H1 (cell line): ENCODE measurements around the gene GCSAM. TPM values are rescaled to one million over a fixed set of nuclear protein-coding genes. Genes with fewer than 3 reads are reported as not detected.

Source experiments
- CTCF ChIA-PET: fragments of 300-600 bp; sonication (Branson Sonifier 250); formaldehyde crosslinking; loops from one replicate; lab custom pipeline; 2021; ENCODE audit not compliant: partially characterized antibody; lab: Charles Lee
- POLR2A ChIA-PET: fragments of 300-600 bp; sonication (Branson Sonifier 250); formaldehyde crosslinking; loops from one replicate; lab custom pipeline; 2021; ENCODE audit warnings: inconsistent platforms; ENCODE audit not compliant: partially characterized antibody; lab: Charles Lee
- DNase-seq, 2 experiments: peaks; one replicate each; pipeline versions ENCODE4 v3.0.0 to v3.0.0-alpha.2; 2010 to 2022; ENCODE audit warnings: low spot score in 2 of 2, low read depth in 1 of 2, mixed read lengths in 1 of 2
- FAIRE-seq: peaks from 2 replicates; lab custom pipeline; 2011; peaks lifted over from hg19 to GRCh38; lab: Jason Lieb, UNC
- H2AFZ ChIP-seq: 2 replicates; pipeline ENCODE4 v1.8.1; 2012; ENCODE audit warnings: low read length, inconsistent platforms
- H2AK5ac ChIP-seq: 2 replicates; pipeline ENCODE4 v1.6.1; 2013; ENCODE audit warnings: low read depth, low read length
- H2BK120ac ChIP-seq: replicated peaks from 2 replicates; pipeline ENCODE3; 2013; ENCODE audit warnings: low read depth, low read length, inconsistent platforms
- H2BK12ac ChIP-seq: 2 replicates; pipeline ENCODE4 v1.6.1; 2013; ENCODE audit warnings: low read depth, low read length
- H2BK15ac ChIP-seq: 2 replicates; pipeline ENCODE4 v1.6.1; 2013; ENCODE audit warnings: low read length
- H2BK20ac ChIP-seq: 2 replicates; pipeline ENCODE4 v1.6.1; 2013; ENCODE audit warnings: low read length
- H2BK5ac ChIP-seq: 2 replicates; pipeline ENCODE4 v1.6.1; 2013; ENCODE audit warnings: low read depth, low read length
- H3K14ac ChIP-seq: 2 replicates; pipeline ENCODE4 v1.6.1; 2013; ENCODE audit warnings: inconsistent platforms; ENCODE audit not compliant: insufficient read length
- H3K18ac ChIP-seq: 2 replicates; pipeline ENCODE4 v1.6.1; 2013; ENCODE audit warnings: low read length; ENCODE audit errors: extremely low read depth
- H3K23ac ChIP-seq: 2 replicates; pipeline ENCODE4 v1.6.1; 2013; ENCODE audit warnings: inconsistent platforms; ENCODE audit not compliant: insufficient read length
- H3K23me2 ChIP-seq: 2 replicates; pipeline ENCODE4 v1.6.1; 2013; ENCODE audit warnings: low read depth, low read length
- H3K27ac ChIP-seq: 2 replicates; pipeline ENCODE4 v1.6.1; 2011; ENCODE audit warnings: low read depth, low read length, inconsistent platforms
- H3K27me3 ChIP-seq, 4 experiments: replicated peaks in 1 of 4; 1 replicate in 1 of 4; 2 replicates in 3 of 4; pipeline versions ENCODE4 v1.6.1 to v1.8.1; 2011 to 2013; ENCODE audit warnings: low read length in 3 of 4, mild to moderate bottlenecking in 3 of 4, inconsistent platforms in 2 of 4, mixed read lengths in 2 of 4, moderate library complexity in 1 of 4; ENCODE audit not compliant: control insufficient read depth in 3 of 4, insufficient read depth in 3 of 4; ENCODE audit errors: extremely low read depth in 1 of 4
- H3K36me3 ChIP-seq, 4 experiments: 2 replicates each; pipeline versions ENCODE4 v1.6.1 to v1.8.1; 2011 to 2013; ENCODE audit warnings: mild to moderate bottlenecking in 4 of 4, low read length in 3 of 4, moderate library complexity in 2 of 4, control low read depth in 1 of 4, inconsistent platforms in 1 of 4; ENCODE audit not compliant: insufficient read depth in 4 of 4, control insufficient read depth in 2 of 4
- H3K4ac ChIP-seq: replicated peaks from 2 replicates; pipeline ENCODE3; 2013; ENCODE audit warnings: low read length, low read depth, mixed read lengths, inconsistent platforms; ENCODE audit not compliant: insufficient read length
- H3K4me1 ChIP-seq, 4 experiments: replicated peaks in 1 of 4; 1 replicate in 1 of 4; 2 replicates in 3 of 4; pipeline versions ENCODE4 v1.6.1 to v1.8.1; 2011 to 2013; ENCODE audit warnings: low read length in 3 of 4, inconsistent platforms in 2 of 4, mixed read lengths in 1 of 4; ENCODE audit not compliant: insufficient read depth in 4 of 4, control insufficient read depth in 3 of 4
- H3K4me2 ChIP-seq, 2 experiments: 2 replicates each; pipeline versions ENCODE4 v1.6.1 to v1.8.1; 2011 to 2013; ENCODE audit warnings: low read depth in 2 of 2, low read length in 2 of 2, control low read depth in 1 of 2, inconsistent platforms in 1 of 2, mild to moderate bottlenecking in 1 of 2; ENCODE audit not compliant: insufficient read depth in 1 of 2
- H3K4me3 ChIP-seq, 4 experiments: fragments of 200-600, 300-600 bp in 1 of 4; sonication (generic), shearing (Covaris generic), sonication (Bioruptor Twin) in 1 of 4; 2 replicates each; pipeline versions ENCODE4 v1.5.1 to v1.8.1; 2011 to 2016; ENCODE audit warnings: low read length in 4 of 4, low read depth in 3 of 4, control low read depth in 2 of 4, inconsistent platforms in 2 of 4, mild to moderate bottlenecking in 2 of 4, mixed read lengths in 1 of 4, moderate library complexity in 1 of 4; ENCODE audit not compliant: insufficient read depth in 2 of 4; ENCODE audit errors: extremely low read depth in 1 of 4
- H3K56ac ChIP-seq: replicated peaks from 2 replicates; pipeline ENCODE3; 2013; ENCODE audit warnings: low read depth, mild to moderate bottlenecking, mixed read lengths, low read length, inconsistent platforms; ENCODE audit not compliant: insufficient read length
- H3K79me1 ChIP-seq: 2 replicates; pipeline ENCODE4 v1.6.1; 2013; ENCODE audit warnings: low read depth, low read length, control low read depth
- H3K79me2 ChIP-seq, 2 experiments: 2 replicates each; pipeline versions ENCODE4 v1.6.1 to v1.8.1; 2012 to 2013; ENCODE audit warnings: low read length in 2 of 2, mild to moderate bottlenecking in 2 of 2, inconsistent platforms in 1 of 2; ENCODE audit not compliant: insufficient read depth in 2 of 2, control insufficient read depth in 1 of 2
- H3K9ac ChIP-seq, 4 experiments: replicated peaks in 1 of 4; 1 replicate in 1 of 4; 2 replicates in 3 of 4; pipeline versions ENCODE4 v1.6.1 to v1.8.1; 2011 to 2013; ENCODE audit warnings: low read depth in 3 of 4, low read length in 3 of 4, control low read depth in 2 of 4, mild to moderate bottlenecking in 2 of 4, moderate library complexity in 2 of 4, inconsistent platforms in 1 of 4; ENCODE audit errors: extremely low read depth in 1 of 4
- H3K9me3 ChIP-seq, 2 experiments: 2 replicates each; pipeline versions ENCODE4 v1.6.1 to v1.8.1; 2012 to 2013; ENCODE audit warnings: mild to moderate bottlenecking in 2 of 2, moderate library complexity in 2 of 2, control low read depth in 1 of 2, inconsistent platforms in 1 of 2, low read depth in 1 of 2, low read length in 1 of 2, mixed read lengths in 1 of 2; ENCODE audit not compliant: insufficient read depth in 2 of 2
- H4K20me1 ChIP-seq, 2 experiments: replicated peaks in 1 of 2; 2 replicates each; pipeline versions ENCODE3 to v1.8.1; 2011 to 2013; ENCODE audit warnings: inconsistent platforms in 2 of 2, low read length in 2 of 2, mild to moderate bottlenecking in 1 of 2; ENCODE audit not compliant: insufficient read depth in 2 of 2, control insufficient read depth in 1 of 2
- H4K5ac ChIP-seq: 2 replicates; pipeline ENCODE4 v1.6.1; 2013; ENCODE audit warnings: low read length, low read depth, mixed read lengths, inconsistent platforms; ENCODE audit not compliant: insufficient read length
- H4K8ac ChIP-seq: 2 replicates; pipeline ENCODE4 v1.8.0; 2013; ENCODE audit warnings: mild to moderate bottlenecking, moderate library complexity, low read length, inconsistent platforms; ENCODE audit not compliant: insufficient read depth; ENCODE audit errors: extremely low read depth
- H4K91ac ChIP-seq: replicated peaks from 2 replicates; pipeline ENCODE3; 2013; ENCODE audit warnings: low read length, mixed read lengths, inconsistent platforms; ENCODE audit not compliant: insufficient read length
- CEBPB ChIP-seq: IDR thresholded peaks from 2 replicates; pipeline ENCODE4 v1.6.1; 2012; ENCODE audit warnings: low read depth, low read length
- HDAC6 ChIP-seq: IDR thresholded peaks from one replicate; pipeline ENCODE4 v1.7.1; 2012; ENCODE audit warnings: low read depth, mild to moderate bottlenecking, inconsistent platforms, low read length, moderate library complexity
- MAX ChIP-seq: IDR thresholded peaks from 2 replicates; pipeline ENCODE4 v1.6.1; 2012; ENCODE audit warnings: inconsistent platforms
- POLR2A ChIP-seq, 2 experiments: IDR thresholded peaks; 1 replicate in 1 of 2; 2 replicates in 1 of 2; pipeline ENCODE4 v1.6.1; 2011; ENCODE audit warnings: low read depth in 2 of 2, low read length in 2 of 2, mild to moderate bottlenecking in 2 of 2; ENCODE audit errors: control extremely low read depth in 1 of 2
- SIN3A ChIP-seq, 2 experiments: IDR thresholded peaks in 1 of 2; conservative IDR thresholded peaks in 1 of 2; 2 replicates each; pipeline ENCODE4 v1.6.1; 2011 to 2012; ENCODE audit warnings: low read length in 2 of 2, improper control_type of control experiment in 1 of 2, low read depth in 1 of 2, mild to moderate bottlenecking in 1 of 2
- WGBS, 2 experiments: shearing (Covaris generic) in 1 of 2; methylation state at CpG; one replicate each; pipeline versions ENCODE4 v1.1.6 to v1.1.7; 2013 to 2015; ENCODE audit warnings: low lambda C conversion rate in 2 of 2, mixed read lengths in 2 of 2, inconsistent platforms in 1 of 2, low coverage in 1 of 2, missing lambda C conversion rate in 1 of 2; ENCODE audit not compliant: insufficient replicate concordance in 2 of 2, insufficient coverage in 1 of 2, insufficient read length in 1 of 2; ENCODE audit errors: extremely low coverage in 1 of 2, missing lambda C conversion rate in 1 of 2; 5-methylcytosine and 5-hydroxymethylcytosine counted together
- polyA plus RNA-seq, 7 experiments: library from polyadenylated mRNA; depleted of rRNA in 3 of 7; stranded (reverse) in 5 of 7; unstranded in 2 of 7; fragments of >200 nt in 5 of 7; fragments of 200-250 nt in 2 of 7; gene quantifications; 1 replicate in 5 of 7; 2 replicates in 1 of 7; 4 replicates in 1 of 7; pipeline versions ENCODE4 v1.2.1 to v1.2.3, GENCODE V29; 2011 to 2013; ENCODE audit warnings: missing spikeins in 2 of 7, mixed read lengths in 2 of 7
- total RNA-seq: library from RNA; stranded (reverse); fragmentation: NEBNext Ultra II Directional; extraction: Animal tissue kit (Norgen Biotek cat#: 25700); gene quantifications from 2 replicates; pipeline ENCODE4 v1.2.1, GENCODE V29; 2021

GCSAM gene
- total and polyA plus RNA-seq, 2 of the 8 experiments (the other 6 are each of a cell fraction or from before 2014, with no cell fraction given): not detected

DNA sequence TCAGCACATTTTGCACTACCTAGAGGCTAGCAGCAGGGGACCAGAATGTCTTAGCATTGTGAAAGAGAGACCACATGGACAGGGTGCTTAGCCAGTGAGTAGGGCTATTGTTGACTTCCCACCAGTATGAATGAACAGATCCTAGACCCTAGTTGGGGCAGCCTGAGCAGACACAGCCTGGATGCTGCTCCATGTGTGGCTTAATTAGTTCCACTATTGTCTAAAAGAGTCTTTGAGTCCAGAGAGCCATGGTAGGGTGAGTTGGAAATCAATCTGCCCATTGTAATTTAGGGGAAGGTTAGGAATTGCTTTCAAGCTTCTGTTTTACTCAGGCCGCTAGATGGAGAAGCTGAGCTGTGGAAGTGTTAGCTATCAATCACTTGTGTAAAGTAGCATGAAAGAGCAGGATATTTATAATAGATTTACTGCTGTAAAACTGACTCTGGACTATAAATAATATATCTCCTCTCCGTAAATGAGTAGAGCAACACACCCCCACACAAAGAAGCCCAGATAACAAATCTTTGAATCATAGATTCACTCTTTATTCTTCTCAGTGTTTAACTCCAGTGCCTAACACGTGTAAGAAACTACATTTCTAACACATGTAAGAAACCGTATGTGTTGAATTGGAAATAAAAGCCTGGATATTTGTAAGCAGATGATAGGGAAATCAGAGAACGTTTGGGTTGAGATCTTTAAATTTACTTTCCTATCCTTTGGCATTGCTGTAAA, 4.1 kb upstream of the GCSAM start:
- H3K4ac ChIP-seq: no peak overlapping the region
- H3K4me3 ChIP-seq: no peak overlapping the region; a peak in 1 of 8 replicates
- H3K23ac ChIP-seq: no peak overlapping the region
- peak; percentile 27 to 72 for DNase-seq
- no peak overlapping the region for H2BK120ac ChIP-seq
- peak overlapping the region; percentile 77 for H4K91ac ChIP-seq
- peak overlapping the region in 1 of 2 experiments; percentile 49; a peak in 2 of 4 replicates for H3K4me2 ChIP-seq
- no peak overlapping the region; a peak in 1 of 7 replicates for H3K9ac ChIP-seq
- H2BK12ac ChIP-seq: no peak overlapping the region
- H3K18ac ChIP-seq: no peak overlapping the region; the same call in 1 of the 2 replicates
- CTCF ChIA-PET: interaction anchor here (0.6 to 3.7 kb wide), 28 partner anchors 9 to 535 kb away, joined by 3 to 29 read pairs (median 4); partner anchors contain the start of genes CD200 and SLC9C1
- H3K27ac ChIP-seq: peak overlapping the region; percentile 49; the same call in 1 of the 2 replicates
- H3K4me1 ChIP-seq: peaks cover 1 to 8% (median 3%) of the 10 kb centered on the region in 4 experiments; a peak in 4 of 7 replicates
- H3K23me2 ChIP-seq: no peaks in the 10 kb centered on the region
- no peak overlapping the region for H3K14ac ChIP-seq
- no peaks in the 10 kb centered on the region for H4K20me1 ChIP-seq
- H3K79me2 ChIP-seq: no peaks in the 10 kb centered on the region
- H3K56ac ChIP-seq: no peak overlapping the region
- H3K79me1 ChIP-seq: no peaks in the 10 kb centered on the region
- 35% methylated on average over 5 of the region's 5 CpGs; no CpG with 5 or more reads in 1 of the 2 experiments for WGBS, 2 experiments
- no peaks in the 10 kb centered on the region; a peak in 1 of 8 replicates for H3K36me3 ChIP-seq
- no peak overlapping the region for H2AK5ac ChIP-seq
- H2BK20ac ChIP-seq: no peak overlapping the region
- H3K27me3 ChIP-seq: no peaks in the 10 kb centered on the region
- H4K5ac ChIP-seq: peak overlapping the region; percentile 48
- peak; percentile 98 for FAIRE-seq
- no peaks in the 10 kb centered on the region for H3K9me3 ChIP-seq
- POLR2A ChIA-PET: interaction anchor here (1.3 kb wide), 1 partner anchor 26 kb away, joined by 4 read pairs; no protein-coding TSS in a partner anchor
- H2BK15ac ChIP-seq: no peak overlapping the region
- H2BK5ac ChIP-seq: peak overlapping the region; percentile 5; the same call in 1 of the 2 replicates
- H4K8ac ChIP-seq: no peak overlapping the region
- H2AFZ ChIP-seq: peak overlapping the region; percentile 45
- TF ChIP-seq MAX: peak; percentile 75
- TF ChIP-seq POLR2A (IDR thresholded peaks at IDR 0.05; ENCODE audit: control extremely low read depth in 1 of 2, low read depth in 2 of 2, low read length in 2 of 2): 0 out of 3 replicates have a peak, but pooled peaks of 1 of the 2 experiments have one; percentile 18
- peak in 1 of 2 experiments; percentile 17; a peak in 1 of 4 replicates for TF ChIP-seq SIN3A (conservative IDR thresholded peaks at IDR 0.05 in 1 of 2, IDR thresholded peaks at IDR 0.05 in 1 of 2; ENCODE audit: low read depth in 1 of 2, low read length in 2 of 2)
- peak; percentile 62 for TF ChIP-seq CEBPB
- TF ChIP-seq HDAC6: no peak
